ENCODE results near the gene DNAJB12.

DNA sequence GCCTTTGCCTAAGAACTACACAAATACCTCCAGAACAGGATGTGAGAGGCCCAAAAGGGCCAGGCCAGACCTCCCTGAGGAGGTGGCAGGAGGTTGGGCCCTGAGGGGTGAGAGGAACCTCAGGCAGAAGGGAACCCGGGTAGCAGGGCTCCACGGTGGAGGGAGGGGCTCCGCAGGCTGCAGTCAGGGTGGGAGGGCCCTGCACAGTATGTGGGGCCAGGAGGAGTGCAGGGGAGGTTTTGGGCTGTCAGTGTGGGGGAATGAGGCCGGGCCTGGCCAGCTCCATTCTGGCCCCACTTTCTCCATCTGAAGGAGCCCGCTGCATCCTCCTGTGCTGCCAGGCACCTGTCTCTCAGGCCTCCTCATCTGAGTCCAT is 25.9 kb downstream of the DNAJB12 start:
- TF ChIP-seq EZH2phosphoT487 (IDR thresholded peaks at IDR 0.05; ENCODE audit: low read depth), result no peak
- TF ChIP-seq, protein P1, sequence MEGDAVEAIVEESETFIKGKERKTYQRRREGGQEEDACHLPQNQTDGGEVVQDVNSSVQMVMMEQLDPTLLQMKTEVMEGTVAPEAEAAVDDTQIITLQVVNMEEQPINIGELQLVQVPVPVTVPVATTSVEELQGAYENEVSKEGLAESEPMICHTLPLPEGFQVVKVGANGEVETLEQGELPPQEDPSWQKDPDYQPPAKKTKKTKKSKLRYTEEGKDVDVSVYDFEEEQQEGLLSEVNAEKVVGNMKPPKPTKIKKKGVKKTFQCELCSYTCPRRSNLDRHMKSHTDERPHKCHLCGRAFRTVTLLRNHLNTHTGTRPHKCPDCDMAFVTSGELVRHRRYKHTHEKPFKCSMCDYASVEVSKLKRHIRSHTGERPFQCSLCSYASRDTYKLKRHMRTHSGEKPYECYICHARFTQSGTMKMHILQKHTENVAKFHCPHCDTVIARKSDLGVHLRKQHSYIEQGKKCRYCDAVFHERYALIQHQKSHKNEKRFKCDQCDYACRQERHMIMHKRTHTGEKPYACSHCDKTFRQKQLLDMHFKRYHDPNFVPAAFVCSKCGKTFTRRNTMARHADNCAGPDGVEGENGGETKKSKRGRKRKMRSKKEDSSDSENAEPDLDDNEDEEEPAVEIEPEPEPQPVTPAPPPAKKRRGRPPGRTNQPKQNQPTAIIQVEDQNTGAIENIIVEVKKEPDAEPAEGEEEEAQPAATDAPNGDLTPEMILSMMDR (IDR thresholded peaks at IDR 0.05; ENCODE audit: low read depth, low read length), result no peak

Data from OCI-LY3 (cell line).